ENCODE data around the gene TEX54. TPM values are rescaled to one million over a fixed set of nuclear protein-coding genes. Genes with fewer than 3 reads are reported as not detected.

Gene TEX54
- total and polyA plus RNA-seq, 2 of the 4 experiments (the other 2 are of a cell fraction): not detected

DNA sequence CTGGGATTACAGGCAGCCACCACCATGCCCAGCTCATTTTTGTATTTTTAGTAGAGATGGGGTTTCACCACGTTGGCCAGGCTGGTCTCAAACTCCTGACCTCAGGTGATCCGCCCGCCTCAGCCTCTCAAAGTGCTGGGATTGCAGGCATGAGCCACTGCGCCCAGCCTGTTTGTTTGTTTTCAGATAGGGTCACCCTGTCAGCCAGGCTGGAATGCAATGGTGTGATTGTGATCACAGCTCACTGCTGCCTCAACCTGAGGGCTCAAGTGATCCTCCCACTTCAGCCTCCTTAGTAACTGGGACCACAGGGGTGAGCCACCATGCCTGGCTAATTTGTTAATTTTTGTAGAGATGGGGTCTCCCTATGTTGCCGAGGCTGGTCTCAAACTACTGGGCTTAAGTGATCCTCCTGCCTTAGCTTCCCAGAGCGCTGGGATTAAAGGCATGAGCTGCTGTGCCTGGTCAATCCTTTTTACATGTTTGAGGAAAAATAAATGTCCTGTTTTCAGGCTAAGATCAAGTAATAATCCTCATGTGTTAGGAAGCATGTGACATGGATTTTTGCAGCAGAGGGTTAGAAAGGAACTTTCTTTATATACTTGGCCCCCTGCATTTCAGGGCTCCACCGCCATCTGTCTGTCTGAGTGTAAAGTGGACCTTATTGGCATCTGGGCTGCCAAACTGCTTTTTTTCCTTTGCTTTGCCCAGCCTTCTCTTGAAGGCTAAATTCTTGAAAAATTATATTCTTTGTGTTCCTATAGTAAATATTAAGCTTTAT is 43.2 kb upstream of the TEX54 start (continued):
- TF ChIP-seq BHLHE40 (IDR thresholded peaks at IDR 0.05; ENCODE audit: low read depth, low read length) (no peak), POLR2A (IDR thresholded peaks at IDR 0.05; ENCODE audit: low read depth, low read length) (no peak), MAZ (IDR thresholded peaks at IDR 0.05; ENCODE audit: borderline replicate concordance, low read depth, low read length) (no peak), CHD1 (IDR thresholded peaks at IDR 0.05; ENCODE audit: low read depth, low read length) (no peak), RAD21 (IDR thresholded peaks at IDR 0.05; ENCODE audit: low read length) (no peak), SMC3 (IDR thresholded peaks at IDR 0.05; ENCODE audit: low read depth, low read length) (no peak), CEBPB (IDR thresholded peaks at IDR 0.05; ENCODE audit: low read depth, low read length) (no peak), FOS (IDR thresholded peaks at IDR 0.05; ENCODE audit: low read depth, low read length) (no peak)
